ENCODE measurements around the gene OTUD1.

The OTUD1 gene

GRCh38 chr10:23432166-23432565, 6.7 kb upstream of the OTUD1 start:
- DNase-seq, result no peak

DNA sequence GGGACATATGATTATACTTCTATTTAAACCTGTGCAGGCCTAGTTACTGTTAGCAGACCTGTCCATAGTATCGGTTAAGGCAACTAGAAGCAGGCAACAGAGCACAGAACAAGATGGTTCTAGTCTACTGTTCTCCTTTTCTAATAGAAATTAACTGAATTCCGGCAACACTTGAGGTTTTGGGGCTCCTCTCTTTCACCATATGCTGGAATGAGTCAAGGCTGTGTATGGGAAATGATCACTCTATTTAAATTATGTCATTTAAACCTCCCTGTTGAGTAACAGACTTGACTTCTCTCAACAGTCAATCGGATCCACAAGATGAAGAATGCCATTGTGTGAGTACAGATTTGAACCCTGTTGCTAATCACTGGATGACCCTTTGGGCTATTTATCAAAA, 6.2 kb upstream of the OTUD1 start:
- DNase-seq, result no peak

- DNase-seq, result no peak
These were observed 5.2 kb upstream of the OTUD1 start for GRCh38 chr10:23433701-23434100.

- no peak for DNase-seq
These were observed 3.5 kb upstream of the OTUD1 start for GRCh38 chr10:23435378-23435777.

- no peak for DNase-seq
These were observed 1.9 kb upstream of the OTUD1 start for GRCh38 chr10:23436983-23437382.

DNA sequence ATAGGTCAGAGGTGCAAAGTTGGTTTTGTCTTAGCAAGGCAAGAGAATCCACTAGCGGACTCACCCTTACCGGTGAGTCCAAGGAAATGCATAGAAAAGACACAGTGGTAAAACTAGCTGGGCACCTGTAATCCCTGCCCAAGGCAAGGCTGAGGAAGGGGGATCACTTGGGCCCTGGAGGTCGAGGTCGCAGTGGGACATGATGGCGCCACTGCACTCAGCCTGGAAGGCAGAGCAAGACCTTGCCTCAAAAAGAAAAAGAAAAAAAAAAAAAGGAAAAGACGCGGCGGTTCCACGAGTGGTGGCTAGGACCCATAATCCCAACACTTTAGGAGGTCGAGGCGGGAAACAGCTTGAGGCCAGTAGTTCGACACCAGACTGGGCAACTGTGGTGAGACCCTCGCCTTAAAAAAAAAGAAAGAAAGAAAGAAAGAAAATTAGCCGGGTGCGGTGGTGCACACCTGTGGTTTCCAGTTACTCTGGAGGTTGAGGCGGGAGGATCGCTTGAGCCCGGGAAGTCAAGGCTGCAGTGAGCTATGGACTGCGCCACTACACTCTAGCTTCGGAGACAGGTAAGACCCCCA, 820 bp upstream of the OTUD1 start:
- peak; percentile 6 for DNase-seq

- DNase-seq, result peak; percentile 41
These were observed 631 bp downstream of the OTUD1 start for GRCh38 chr10:23439452-23439960.

GRCh38 chr10:23439961-23440889, 1.4 kb downstream of the OTUD1 start:
- DNase-seq, result peak; percentile 35

GRCh38 chr10:23441251-23441650, 2.4 kb downstream of the OTUD1 start:
- no peak for DNase-seq

- DNase-seq, result no peak
These were observed 4.1 kb downstream of the OTUD1 start for GRCh38 chr10:23442936-23443335.

DNA sequence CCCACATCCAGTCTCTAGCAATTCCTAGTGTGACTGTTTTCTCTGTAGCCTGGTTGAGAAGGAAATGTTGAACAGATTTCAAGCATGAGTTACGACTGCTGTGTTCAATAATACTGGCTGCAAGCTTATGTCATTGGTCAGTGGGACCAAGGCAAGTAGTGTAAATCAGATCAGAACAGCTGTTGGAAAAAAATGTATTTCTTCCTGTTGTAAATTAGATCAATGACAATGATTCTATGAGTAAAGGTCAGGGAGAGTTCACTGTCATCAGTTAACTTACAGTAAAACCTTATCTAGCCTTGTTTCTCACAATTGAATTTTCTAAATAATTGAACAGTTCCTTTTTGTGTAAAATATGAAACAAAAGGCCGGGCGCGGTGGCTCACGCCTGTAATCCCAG, 6.7 kb downstream of the OTUD1 start:
- no peak for DNase-seq

DNA sequence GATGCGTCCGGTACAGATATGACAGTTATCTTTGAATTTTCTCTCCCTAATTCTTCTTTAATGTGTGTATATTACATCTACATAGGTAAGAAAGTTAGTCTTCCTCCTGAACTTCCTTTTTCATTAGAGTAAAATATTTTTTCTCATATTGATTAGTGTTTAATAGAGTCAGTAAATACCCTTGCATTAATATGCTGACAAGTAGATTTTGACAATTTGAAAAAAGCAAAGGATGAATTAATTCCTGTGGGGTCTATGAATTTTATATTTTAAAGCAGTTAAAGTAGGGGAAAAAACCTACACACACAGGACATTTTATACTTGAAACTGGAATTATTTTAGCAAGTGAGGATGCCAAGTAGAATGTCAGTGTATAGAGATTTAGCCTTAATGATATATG, 9.4 kb downstream of the OTUD1 start:
- DNase-seq, result no peak

DNA sequence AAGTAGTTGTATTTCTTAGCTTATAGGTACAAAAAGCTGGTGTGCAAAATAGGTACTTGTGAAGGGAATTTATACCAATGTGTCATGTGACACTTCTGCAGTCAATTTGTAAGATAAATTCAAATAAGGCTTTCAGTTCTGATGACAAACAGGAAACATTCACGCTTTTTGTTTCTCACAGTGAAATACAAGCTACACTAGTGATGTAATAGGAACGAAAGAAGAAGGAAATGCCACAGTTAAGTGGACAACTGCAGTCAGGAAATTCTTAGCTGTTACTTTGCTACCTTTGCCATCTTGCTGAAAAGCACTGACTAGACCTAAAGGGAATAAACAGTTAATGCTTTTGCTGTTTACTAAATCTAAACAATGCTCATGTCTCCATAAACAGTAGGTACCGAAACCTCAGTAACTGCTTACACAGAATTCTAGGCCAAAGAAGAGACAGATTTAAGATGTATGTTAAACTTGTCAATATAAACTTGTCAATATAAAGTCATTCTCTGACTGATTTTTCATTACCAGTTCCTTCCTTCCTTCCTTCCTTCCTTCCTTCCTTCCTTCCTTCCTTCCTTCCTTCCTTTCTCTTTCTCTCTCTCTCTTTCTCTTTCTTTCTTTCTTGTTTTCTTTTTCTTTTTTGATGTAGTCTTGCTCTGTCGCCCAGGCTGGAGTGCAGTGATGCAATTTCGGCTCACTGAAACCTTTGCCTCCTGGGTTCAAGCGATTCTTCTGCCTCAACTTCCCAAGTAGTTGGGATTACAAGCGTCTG, 10.1 kb downstream of the OTUD1 start:
- no peak for DNase-seq

DNA sequence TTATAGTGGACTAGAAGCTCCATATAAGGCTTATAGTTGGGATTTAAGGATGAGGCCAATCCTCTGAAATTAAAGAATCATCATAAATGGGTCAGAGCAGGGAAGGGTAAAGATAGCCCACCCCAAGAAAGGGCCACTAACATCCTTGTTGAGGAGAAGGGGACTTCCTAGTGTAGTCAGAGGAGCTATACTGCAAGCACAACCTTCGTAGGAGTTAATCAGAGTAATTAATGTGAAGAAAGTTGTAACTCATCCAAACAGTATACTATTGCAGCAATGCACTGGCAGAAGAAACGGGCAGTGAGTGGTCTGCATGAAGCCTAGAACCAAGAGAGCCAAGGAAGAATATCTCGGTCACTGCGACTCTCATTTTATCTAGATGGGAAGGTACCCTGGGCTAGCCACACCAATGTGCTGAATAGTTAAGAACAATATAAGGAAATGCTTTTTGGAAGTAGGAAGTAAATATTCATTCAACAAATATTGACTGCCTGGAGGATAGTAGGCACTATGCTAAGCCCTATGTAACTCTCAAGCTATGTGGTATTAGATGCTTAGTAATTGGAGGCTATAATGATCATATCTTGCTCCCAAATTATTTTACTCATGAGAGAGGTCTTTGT, 13.3 kb downstream of the OTUD1 start:
- DNase-seq, result no peak

- no peak for DNase-seq
These were observed 14.6 kb downstream of the OTUD1 start for GRCh38 chr10:23453465-23453864.

DNA sequence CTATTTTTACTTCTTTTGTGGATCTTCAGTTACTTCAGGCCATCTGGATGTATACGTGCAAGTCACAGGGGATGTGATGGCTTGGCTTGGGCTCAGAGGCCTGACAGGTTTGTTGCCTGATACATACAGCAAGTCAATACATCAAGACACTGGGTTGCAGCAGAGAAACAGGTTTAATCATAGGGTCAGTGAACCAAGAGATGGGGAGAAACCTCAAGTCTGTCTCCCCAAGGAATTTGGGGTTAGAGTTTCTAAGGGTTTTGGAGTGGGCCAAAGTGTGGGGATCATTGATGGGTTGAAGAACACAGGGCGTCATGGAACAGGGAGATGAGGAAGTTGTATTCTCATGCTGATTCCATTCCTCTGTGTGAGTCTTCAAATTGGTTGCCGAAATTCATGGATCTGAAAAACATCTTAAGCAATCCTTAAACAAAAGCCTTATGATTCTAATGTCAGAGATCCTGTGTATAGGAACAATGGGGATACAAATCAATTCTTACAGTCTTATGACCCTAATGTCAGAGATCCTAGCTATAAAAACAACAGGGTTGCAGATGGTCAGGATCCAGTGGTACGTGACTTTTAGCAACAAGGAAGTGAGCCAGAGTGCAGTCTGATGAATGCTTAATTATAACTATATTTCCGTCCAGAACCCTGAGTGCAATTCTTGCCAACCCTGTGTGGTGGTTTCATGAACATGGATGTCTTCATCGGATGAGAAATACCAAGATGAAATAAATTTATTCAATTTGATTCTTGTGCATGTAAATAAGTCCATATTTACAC, 18.9 kb downstream of the OTUD1 start:
- DNase-seq, result no peak

GRCh38 chr10:23459308-23459939, 20.5 kb downstream of the OTUD1 start:
- no peak for DNase-seq

GRCh38 chr10:23461557-23461956, 22.7 kb downstream of the OTUD1 start:
- DNase-seq, result no peak

DNA sequence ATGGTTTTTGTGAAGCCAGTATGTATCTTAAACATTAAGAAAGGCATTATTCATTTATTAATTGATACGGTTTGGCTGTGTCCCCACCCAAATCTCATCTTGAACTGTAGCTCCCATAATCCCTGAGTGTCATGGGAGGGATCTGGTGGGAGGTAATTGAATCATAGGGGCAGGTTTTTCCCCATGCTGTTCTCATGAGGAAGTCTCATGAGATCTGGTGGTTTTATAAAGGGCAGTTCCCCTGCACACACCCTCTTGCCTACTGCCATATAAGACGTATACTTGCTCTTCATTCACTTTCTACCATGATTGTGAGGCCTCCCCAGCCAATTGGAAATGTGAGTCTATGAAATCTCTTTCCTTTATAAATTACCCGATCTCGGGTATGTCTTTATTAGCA, 28.1 kb downstream of the OTUD1 start:
- DNase-seq, result no peak

DNA sequence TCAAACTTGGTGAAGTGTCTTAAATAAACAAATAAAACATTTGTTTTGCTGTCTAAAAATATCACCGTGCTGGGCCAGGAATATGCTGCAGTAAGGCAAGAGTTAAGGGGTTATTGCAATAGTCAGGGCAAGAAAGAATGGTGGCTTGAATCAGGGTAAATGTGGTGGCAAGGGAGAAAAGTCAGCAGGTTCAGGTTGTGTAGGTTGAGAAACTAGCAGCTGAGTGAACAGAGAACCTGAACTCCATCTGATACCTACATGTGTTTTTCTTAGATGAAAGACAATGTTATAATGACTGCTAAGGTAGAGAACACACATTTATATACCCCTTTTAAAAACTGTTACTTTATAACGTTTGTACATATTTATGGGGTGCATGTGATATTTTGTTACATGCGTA, 28.7 kb downstream of the OTUD1 start:
- no peak for DNase-seq

- no peak for DNase-seq
These were observed 30.8 kb downstream of the OTUD1 start for GRCh38 chr10:23469596-23470237.
